ENCODE measurements around the gene TMEM192.
"Not testable (repeated sequence)": the region's sequence is repeated elsewhere in the genome, so short reads cannot be mapped to it uniquely, and the experiment has no call there.

Gene TMEM192

GRCh38 chr4:165088366-165088765, 24.3 kb downstream of the TMEM192 start:
- no peak for DNase-seq

DNA sequence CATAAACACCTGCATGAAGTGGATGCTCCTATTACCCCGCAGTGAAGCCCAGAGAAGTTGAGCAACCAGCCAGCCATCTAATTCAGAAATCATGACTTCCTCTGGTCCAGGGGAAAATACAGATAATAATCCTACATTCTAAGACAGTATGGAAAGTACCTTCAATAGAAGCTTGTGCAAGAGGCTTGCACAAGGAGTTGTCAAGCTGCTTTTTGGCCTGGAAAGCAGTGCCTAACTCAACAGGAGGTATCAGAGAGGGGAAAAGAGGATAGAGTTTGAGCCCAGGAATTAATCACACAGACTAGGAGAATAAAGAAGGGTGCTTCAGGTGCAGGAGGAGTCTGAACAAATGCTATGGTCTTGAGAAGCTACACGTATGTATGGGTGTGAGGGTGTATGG, 26.7 kb downstream of the TMEM192 start:
- no peak for DNase-seq

DNA sequence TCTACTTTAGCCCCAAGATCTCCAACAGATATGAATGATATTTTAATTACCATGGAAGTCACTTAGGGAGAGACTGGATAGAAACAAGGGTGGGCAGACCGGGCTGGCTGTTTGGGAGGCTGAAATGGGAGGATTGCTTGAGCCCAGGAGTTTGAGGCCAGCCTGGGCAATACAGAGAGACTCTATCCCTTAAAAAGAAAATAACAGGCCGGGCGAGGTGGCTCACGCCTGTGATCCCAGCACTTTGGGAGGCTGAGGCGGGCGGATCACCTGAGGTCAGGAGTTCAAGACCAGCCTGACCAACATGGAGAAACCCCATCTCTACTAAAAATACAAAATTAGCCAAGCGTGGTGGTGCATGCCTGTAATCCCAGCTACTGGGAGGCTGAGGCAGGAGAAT, 27.9 kb downstream of the TMEM192 start:
- DNase-seq = not testable (repeated sequence)

DNA sequence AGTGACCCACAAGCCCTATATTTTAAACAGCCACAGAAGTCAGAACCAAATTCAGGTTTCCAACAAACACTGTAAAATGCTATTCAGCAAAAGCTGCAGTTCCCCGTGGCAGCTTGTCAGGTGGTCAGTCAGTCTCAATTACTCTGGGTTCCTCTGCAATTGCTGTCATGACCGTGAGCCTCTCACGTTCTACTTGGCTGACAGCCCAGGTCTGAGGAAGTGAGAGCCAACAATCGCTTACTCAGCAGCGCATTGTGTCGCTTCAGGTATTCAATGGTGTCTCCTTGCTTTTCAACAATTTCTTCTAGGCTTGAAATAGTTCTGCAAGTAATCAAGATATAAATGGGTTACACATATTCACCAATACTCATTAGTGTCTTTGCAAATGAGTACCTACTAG, 33.2 kb downstream of the TMEM192 start:
- no peak for DNase-seq

DNA sequence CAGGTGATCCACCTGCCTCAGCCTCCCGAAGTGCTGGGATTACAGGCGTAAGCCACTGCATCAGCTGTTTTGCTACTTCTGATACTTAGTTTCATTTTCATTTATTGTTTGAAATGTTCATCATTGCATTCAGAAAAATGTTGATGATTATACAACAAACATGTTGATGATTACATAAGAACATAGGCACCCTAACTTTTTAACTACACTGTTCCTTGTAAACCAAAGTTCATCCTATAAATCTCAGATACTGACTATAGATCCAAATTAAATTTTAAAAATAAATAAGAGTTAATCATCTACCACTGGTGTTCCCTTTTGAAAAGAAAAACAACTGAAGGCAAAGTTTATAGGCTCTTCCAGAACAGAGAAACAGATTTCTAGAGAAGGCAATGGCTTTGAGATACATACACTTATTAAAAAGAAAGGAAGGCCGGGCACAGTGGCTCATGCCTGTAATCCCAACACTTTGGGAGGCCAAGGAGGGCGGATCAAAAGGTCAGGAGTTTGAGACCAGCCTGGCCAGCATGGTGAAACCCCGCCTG, 35.6 kb downstream of the TMEM192 start:
- no peak for DNase-seq

DNA sequence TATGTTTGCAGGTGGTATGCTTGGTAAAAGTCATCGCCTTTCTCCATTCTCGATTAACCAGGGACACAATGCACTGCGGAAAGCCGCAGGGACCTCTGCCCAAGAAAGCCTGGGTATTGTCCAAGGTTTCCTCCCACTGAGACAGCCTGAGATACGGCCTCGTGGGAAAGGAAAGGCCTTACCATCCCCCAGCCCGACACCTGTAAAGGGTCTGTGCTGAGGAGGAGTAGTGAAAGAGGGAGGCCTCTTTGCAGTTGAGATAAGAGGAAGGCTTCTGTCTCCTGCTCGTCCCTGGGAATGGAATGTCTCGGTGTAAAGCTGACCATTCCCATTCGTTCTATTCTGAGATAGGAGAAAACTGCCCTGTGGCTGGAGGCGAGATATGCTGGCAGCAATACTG, 39.3 kb downstream of the TMEM192 start:
- DNase-seq = not testable (repeated sequence)

DNA sequence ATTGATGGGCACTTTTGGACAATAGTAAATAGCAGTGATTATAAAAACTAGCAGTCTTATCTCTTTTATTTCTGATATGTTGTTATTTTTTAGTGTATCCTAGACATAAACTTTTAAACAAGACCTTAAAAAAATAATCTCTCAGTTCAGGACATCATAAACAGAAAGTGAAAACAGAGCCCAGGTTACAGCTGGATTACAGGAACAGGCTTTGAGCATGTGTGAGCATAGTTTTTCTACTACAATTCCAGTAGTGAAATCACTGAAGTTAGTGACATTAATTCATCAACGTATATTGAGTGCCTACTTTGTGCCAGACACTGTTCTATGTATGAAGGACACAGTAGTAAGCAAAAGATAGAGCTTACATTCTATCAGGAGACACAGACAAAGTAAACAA, 42.1 kb downstream of the TMEM192 start:
- DNase-seq = no peak

- no peak for DNase-seq
Observed at GRCh38 chr4:165060938-165061337, 51.7 kb downstream of the TMEM192 start.

- DNase-seq = no peak
Observed at GRCh38 chr4:165059386-165059785, 53.3 kb downstream of the TMEM192 start.

GRCh38 chr4:165058666-165059065, 54.0 kb downstream of the TMEM192 start:
- DNase-seq = no peak

DNA sequence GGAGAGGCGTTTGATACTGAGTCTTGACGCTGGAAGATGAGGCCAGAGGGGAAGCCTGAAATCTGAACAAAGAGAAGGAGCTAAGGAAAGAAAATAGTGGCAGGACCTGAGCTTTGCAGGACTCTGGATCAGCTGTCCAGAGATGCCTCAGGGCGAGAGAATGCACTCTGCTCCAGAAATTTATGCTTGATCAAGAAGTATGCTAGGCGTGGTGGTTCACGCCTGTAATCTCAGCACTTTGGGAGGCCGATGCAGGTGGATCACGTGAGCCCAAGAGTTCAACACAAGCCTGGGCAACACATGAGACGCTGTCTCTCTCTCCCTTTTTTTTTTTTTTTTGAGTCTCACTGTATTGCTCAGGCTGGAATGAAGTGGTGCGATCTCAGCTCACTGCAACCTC, 57.1 kb downstream of the TMEM192 start:
- DNase-seq = no peak

DNA sequence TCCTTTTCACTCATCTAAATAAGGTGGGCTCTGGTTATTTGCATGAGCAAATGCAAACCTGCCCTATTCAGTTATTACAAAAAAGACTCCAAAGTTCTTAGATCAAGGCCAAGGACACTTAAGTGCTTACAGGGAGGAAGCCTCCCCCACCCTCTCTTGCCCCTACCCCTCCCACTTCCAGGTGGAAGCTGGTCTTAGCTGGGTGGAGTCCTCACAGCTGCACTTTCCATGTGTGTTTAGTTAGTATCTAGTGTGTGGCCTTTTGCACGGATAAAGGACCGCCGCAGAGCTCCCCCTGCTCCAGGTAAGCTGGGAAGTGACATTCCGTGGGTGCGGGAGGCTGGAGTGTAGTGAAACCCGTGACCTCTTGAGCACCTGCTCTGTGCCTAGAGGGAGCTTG, 59.0 kb downstream of the TMEM192 start, which contains the start of gene TRIM75:
Gene TRIM75, plus strand, starts transcription at position 222 of the 400 bp plus-strand sequence. CDS start 5,282 bp downstream, outside the sequence.
- DNase-seq = no peak

DNA sequence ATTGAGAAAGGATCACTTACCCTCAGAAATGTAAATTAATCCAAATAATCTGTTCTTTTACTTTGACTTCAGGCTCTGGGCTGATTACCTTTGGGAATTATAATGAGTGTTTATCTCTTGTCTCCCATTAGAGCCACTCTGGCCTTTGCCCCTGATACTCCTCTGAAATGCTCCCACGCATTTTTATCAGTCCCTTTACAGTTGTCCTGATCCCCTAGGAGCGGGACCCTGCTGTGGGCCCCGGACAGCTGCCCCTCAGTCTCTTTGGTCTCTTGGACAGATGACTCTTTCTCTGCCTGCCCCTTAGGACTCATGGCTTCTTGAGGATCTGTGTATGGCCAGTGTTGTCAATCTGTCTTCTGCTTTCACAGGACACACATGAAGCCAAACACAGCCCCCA, 60.0 kb downstream of the TMEM192 start:
- DNase-seq = no peak

DNA sequence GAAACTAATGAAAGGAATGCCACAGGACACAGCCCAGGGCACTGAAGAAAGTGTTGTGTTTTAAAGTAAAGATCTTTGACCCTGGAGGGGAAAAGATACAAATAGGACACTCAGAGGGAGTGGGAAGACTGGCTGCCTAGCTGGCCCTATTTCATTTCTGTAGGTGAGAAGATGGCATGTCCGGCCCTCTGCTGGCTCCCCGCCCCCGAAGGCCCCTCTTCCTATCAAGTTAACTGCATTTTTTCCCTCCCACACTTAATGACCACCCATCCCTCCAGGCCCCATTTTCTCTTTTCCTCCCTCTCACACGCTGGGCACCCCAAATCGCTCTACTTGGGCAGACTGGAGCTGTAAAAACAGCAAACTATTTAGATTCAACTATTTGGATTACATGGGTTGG, 64.5 kb downstream of the TMEM192 start:
- DNase-seq = no peak

DNA sequence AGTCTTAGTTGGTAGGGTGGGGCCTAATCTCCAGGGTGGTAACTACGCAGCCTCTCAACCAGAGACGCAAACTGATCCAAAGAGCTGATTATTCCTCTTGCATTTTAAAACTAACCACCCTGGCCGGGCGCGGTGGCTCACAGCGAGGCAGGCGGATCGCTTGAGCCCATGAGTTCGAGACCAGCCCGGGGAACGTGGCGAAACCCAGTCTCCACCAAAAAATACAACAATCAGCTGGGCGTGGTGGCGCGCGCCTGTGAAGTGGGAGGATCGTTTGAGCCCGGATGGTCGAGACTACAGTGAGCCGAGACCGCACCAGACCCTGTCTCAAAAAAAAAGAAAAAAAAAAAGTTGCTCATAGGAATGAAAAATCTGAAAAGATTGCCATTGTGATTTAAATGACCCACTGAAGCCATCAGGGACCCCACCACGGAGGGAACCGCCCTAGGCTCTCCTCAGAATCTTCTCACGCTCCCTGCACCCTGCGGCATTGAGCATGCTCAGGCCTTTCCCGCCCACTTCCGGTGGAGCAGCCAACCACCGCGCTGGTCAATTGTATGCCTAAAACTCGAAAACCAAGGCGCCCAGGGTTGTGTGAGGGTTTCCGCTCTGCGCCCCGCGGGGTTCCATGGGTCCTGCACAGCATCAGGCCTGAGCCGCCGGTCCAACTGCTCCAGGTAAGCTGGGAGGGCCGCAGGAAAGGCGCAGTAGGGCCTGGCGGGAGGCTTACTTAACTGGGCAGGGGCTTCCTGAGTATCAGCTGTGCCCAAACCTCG, 81.0 kb downstream of the TMEM192 start, which contains the start of gene TRIM60:
Gene TRIM60, plus strand, starts transcription at position 564 of the 776 bp plus-strand sequence. CDS start 8,074 bp downstream, outside the sequence.
- DNase-seq = no peak

- no peak for DNase-seq
Observed at GRCh38 chr4:165027762-165028402, 84.8 kb downstream of the TMEM192 start.

GRCh38 chr4:165025782-165026181, 86.9 kb downstream of the TMEM192 start:
- not testable (repeated sequence) for DNase-seq
